ENCODE measurements around the gene RHBDL3.

GRCh38 chr17:32298721-32299579, 33.3 kb downstream of the RHBDL3 start:
- no peak for TF ChIP-seq MAX (IDR thresholded peaks at IDR 0.05; ENCODE audit: low read depth, low read length)
- TF ChIP-seq YY1 (IDR thresholded peaks at IDR 0.05; ENCODE audit: low read depth, low read length) = no peak
- no peak for TF ChIP-seq CTCF (IDR thresholded peaks at IDR 0.05 in 2 of 3, conservative IDR thresholded peaks at IDR 0.05 in 1 of 3; ENCODE audit: control insufficient read depth in 2 of 3, extremely low read depth in 1 of 3, insufficient read depth in 1 of 3, low read depth in 3 of 3, low read length in 3 of 3)
- no peak for TF ChIP-seq SP1 (IDR thresholded peaks at IDR 0.05; ENCODE audit: low read depth, low read length)
- no peak for TF ChIP-seq BCL11A (IDR thresholded peaks at IDR 0.05; ENCODE audit: low read depth, low read length)
